ENCODE measurements around the gene TRPV4. TPM values are rescaled to one million over a fixed set of nuclear protein-coding genes. Genes with fewer than 3 reads are reported as not detected.
A peak's percentile ranks its signal among the peaks of the same experiment; 100 is the strongest.
"Not testable (repeated sequence)": the region's sequence is repeated elsewhere in the genome, so short reads cannot be mapped to it uniquely, and the experiment has no call there.

The TRPV4 gene
- total RNA-seq, 1 experiment from 2014 or later = 0.16 TPM

DNA sequence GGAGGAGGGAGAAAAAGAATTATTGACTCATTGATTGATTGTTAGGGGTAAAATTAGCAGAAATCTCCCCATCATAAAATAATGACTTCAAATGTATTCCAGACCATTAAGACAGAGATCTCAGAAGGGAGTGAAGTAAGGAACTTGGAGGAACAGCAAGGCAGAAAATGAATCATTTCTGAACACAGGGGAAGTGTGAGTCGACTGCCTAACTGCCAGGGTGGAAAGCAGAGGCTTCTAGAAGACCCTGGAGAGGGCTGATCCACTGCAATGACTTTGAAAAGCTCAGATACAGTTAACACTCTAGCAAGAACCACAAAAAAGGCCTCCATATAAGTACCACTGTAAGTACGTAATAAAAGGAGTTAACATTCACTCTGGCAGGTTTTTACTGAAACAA lies 37.5 kb upstream of the TRPV4 start:
- Histone ChIP-seq H3K36me3 (peaks cover 15% of the 10 kb centered on the region), H3K4me1 (replicated peaks) (peaks cover 16% of the 10 kb centered on the region), H3K27me3 (replicated peaks) (no peaks in the 10 kb centered on the region), H3K9me3 (replicated peaks) (no peaks in the 10 kb centered on the region), H3K27ac (no peak overlapping the region), H3K4me3 (no peak overlapping the region)
- no peak for DNase-seq (ENCODE audit: low read depth in 1 of 2, low spot score in 2 of 2)

DNA sequence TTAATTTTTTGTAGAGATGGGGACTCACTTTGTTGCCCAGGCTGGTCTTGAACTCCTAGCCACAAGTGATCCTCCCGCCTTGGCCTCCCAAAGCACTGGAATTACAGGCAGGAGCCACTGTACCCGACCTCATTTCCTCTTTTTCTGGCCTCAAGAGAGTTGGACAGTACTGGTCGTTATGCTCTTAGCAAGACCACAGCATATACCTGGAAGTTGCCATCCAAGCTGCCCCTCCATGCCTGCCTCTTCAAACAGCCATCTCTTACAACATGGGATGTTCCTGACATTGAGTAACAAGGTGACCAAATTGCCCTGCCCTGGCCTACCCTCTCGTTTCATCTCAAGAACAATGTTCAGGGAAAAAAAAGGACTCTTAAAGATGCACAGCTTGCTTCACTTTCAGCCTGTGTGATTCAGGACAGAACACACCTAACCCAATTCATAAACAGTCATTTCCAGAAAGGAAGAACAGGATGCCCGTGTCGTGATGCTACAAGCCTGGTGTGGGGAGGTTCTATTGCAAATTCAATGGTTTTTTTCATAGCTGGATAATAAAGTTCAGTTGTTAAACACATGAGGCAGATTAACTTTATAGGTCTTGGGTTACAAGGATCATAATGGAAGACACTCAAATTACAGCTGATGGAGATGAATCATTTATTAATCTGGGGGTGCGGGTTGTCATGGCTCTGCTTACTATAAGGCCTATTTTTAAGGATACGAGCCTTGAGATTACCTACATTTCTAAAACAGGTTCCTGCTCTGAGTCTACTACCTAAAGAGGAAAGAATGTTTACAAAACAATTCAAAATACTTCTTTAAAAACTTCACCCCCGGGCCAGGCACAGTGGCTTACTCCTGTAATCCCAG lies 35.2 kb upstream of the TRPV4 start:
- no peak overlapping the region for H3K4me3 ChIP-seq
- no peak overlapping the region for H3K27ac ChIP-seq
- no peaks in the 10 kb centered on the region for H3K27me3 ChIP-seq (replicated peaks)
- DNase-seq (ENCODE audit: low read depth in 1 of 2, low spot score in 2 of 2) = no peak
- H3K9me3 ChIP-seq (replicated peaks) = no peaks in the 10 kb centered on the region
- peaks cover 25% of the 10 kb centered on the region for H3K4me1 ChIP-seq (replicated peaks)
- H3K36me3 ChIP-seq = peaks cover 9% of the 10 kb centered on the region

DNA sequence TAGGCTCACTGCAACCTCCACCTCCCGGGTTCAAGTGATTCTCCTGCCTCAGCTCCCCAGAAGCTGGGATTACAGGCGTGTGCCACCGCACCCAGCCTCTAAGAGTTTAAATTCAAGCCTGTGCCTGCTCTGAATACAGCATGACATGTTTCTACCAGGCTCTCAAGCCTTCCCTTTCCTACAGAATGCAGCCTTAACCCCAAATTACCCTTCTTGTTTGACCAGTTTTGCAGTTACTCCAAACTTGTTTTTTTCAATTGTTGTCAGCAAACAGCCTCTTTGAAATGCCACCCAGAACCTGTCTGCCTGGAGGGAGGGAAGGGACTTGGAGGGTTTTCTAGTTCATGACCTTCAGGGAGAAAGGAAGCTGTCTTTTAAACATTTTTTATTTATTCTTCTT lies 31.7 kb upstream of the TRPV4 start:
- peak in 1 of 2 experiments; percentile 26 for DNase-seq (ENCODE audit: low read depth in 1 of 2, low spot score in 2 of 2)
- H3K36me3 ChIP-seq = peaks cover 11% of the 10 kb centered on the region
- H3K27ac ChIP-seq = no peak overlapping the region
- H3K4me1 ChIP-seq (replicated peaks) = peaks cover 21% of the 10 kb centered on the region
- no peaks in the 10 kb centered on the region for H3K9me3 ChIP-seq (replicated peaks)
- H3K4me3 ChIP-seq = no peak overlapping the region
- H3K27me3 ChIP-seq (replicated peaks) = no peaks in the 10 kb centered on the region

DNA sequence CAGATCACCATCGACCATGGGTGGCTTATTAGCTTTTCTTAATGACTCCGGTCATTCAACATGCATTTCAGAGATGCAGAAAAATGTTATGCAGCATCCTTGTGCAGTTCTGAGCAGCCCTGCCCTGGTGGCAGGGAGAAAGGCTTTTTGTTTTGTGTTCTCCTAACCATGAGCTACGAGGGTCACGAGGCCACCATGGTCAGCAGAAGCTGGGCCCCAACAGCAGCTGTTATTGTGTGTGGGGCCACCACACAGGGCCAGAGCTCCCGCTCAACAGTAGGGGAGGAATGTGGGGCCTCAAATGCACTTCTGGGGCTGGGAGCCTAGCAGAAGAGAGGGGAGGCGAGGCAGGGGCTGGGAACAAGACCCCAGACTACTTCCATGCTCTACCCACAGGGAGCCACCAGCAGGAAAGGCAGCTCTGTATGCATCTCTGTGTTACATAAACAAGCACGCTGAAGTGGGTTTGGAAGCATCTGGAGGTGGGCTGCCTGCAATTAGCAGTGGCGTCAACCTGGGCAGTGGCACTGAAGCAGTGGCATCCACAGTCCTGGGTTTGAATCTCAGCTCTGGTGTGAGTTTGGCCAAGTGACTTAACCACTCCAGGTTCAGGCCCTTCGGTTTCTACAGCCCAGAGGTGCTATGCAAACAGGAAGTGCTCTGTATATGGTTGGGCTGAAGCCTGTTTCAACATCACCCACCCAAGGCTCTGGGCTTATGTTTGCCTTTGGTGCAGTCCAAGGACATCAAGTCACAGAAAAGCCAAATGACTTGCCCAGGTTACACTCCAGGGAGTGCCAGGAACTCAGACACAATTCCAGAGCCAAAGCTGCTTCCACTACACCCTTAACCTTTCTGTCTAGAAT lies 30.9 kb upstream of the TRPV4 start:
- Histone ChIP-seq H3K27me3 (replicated peaks) (no peaks in the 10 kb centered on the region), H3K4me1 (replicated peaks) (peaks cover 23% of the 10 kb centered on the region), H3K4me3 (no peak overlapping the region), H3K27ac (0 out of 2 replicates have a peak overlapping the region, but pooled peaks have one; percentile 18), H3K9me3 (replicated peaks) (no peaks in the 10 kb centered on the region), H3K36me3 (peaks cover 11% of the 10 kb centered on the region)
- peak in 1 of 2 experiments; percentile 17 for DNase-seq (ENCODE audit: low read depth in 1 of 2, low spot score in 2 of 2)

DNA sequence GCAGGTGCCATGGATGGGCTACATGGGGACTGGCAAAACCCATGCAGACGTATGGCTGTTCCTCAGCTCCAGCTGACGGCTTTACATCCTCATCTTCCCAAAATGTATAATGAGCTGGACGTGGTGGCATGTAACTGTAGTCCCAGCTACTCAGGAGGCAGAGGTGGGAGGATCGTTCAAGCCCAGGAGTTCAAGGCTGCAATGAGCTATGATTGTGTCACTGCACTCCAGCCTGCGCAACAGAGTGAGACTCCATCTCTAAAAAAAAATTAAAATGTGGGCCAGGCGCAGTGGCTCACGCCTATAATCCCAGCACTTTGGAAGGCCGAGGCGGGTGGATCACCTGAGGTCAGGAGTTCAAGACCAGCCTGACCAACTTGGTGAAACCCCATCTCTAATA lies 29.3 kb upstream of the TRPV4 start:
- not testable (repeated sequence) for H3K9me3 ChIP-seq (replicated peaks); DNase-seq (ENCODE audit: low read depth in 1 of 2, low spot score in 2 of 2); H3K4me3 ChIP-seq; H3K27me3 ChIP-seq (replicated peaks); H3K27ac ChIP-seq
- H3K36me3 ChIP-seq = peaks cover 23% of the 10 kb centered on the region
- peaks cover 31% of the 10 kb centered on the region for H3K4me1 ChIP-seq (replicated peaks)

DNA sequence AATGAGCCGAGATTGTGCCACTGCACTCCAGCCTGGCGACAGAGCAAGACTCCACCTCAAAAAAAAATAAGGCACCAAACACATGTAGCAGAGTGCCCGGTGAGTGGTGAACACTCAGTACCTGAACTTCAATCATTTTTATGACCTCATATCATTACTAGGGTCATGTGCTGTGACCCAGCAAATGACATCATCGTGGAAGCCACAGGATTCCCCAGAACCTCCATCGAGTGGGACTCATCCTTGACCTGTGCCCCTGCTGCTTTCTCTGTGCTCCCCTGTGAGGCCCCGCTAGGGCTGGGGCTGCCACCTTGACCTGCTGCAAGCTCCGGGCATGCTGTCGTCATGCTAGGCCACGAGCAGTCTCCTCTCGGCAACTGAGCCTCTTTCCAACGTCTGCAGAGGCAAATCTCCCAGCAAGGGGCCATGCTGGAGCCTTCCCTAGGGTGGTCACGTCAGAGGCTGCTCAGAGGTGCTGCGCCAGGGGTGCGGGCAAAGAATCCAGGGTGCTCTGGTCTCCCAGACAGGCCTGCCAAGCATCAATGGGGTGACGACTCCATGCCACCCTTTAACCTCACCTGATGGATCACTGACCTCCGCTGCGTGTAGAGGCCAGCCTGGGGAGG lies 28.6 kb upstream of the TRPV4 start:
- H3K36me3 ChIP-seq = peaks cover 30% of the 10 kb centered on the region
- H3K9me3 ChIP-seq (replicated peaks) = no peaks in the 10 kb centered on the region
- no peak overlapping the region for H3K27ac ChIP-seq
- no peak overlapping the region for H3K4me3 ChIP-seq
- no peak for DNase-seq (ENCODE audit: low read depth in 1 of 2, low spot score in 2 of 2)
- H3K27me3 ChIP-seq (replicated peaks) = no peaks in the 10 kb centered on the region
- H3K4me1 ChIP-seq (replicated peaks) = peaks cover 31% of the 10 kb centered on the region

DNA sequence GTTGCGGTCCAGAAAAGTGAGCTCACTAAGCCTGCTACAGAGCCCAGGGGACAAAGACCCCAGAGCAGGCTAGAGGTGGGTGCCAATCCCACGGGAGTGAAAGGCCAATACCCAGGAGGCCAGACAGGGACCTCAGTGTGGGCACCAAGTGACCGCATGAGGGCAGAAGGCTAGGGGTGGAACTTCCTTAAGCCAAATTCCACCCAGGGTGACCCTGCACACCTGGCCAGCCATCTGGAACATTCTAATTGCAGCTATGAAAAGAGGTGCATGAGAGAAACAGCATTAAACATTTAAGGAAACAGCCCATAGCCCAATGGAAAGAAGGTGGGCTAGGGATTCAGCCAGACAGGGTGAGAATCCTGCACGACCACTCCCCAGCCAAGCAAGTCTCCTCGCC lies 27.8 kb upstream of the TRPV4 start:
- Histone ChIP-seq H3K9me3 (replicated peaks) (no peaks in the 10 kb centered on the region), H3K4me3 (no peak overlapping the region), H3K36me3 (peaks cover 35% of the 10 kb centered on the region), H3K27me3 (replicated peaks) (no peaks in the 10 kb centered on the region), H3K27ac (no peak overlapping the region), H3K4me1 (replicated peaks) (peaks cover 31% of the 10 kb centered on the region)
- DNase-seq (ENCODE audit: low read depth in 1 of 2, low spot score in 2 of 2) = no peak

DNA sequence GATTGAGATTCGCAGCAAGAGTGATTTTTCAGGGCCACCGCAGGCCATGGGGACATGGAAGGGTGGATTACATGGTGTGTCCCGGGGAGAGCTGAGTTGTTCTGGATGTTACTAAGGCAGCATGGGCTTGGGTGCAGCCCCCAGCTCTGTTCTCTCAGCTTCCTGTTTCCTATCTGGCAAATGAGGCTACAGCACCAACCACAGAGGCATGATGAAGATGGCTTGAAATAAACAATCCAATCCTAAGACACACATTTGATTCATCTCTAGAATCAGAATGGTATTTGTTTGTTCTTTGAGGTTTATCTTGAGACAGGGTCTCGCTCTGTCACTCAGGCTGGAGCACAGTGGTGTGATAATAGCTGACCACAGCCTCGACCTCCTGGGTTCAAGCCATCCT lies 25.6 kb upstream of the TRPV4 start:
- Histone ChIP-seq H3K27me3 (replicated peaks) (no peaks in the 10 kb centered on the region), H3K4me3 (no peak overlapping the region), H3K9me3 (replicated peaks) (no peaks in the 10 kb centered on the region), H3K4me1 (replicated peaks) (peaks cover 14% of the 10 kb centered on the region), H3K36me3 (peaks cover 51% of the 10 kb centered on the region), H3K27ac (no peak overlapping the region)
- DNase-seq (ENCODE audit: low read depth in 1 of 2, low spot score in 2 of 2) = peak in 1 of 2 experiments; percentile 52

DNA sequence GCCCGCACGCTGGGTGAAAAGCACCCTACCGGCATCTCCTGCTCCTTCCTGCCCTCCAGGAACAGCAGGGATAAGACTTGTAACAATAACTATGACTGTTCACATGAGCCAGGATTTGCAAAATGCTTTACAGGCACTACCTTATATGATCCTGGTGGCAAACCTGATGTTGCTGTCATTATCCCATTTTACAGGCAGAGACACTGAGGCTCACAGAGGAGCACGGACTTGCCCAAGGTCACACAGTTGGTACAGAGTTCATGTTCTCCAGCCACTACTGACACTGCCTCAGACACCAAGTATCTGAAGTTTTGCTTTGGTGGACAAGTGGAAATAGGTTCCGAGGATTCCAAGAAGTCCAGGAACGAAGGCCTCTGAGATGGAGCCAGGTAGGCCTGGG lies 24.5 kb upstream of the TRPV4 start:
- no peaks in the 10 kb centered on the region for H3K9me3 ChIP-seq (replicated peaks)
- H3K36me3 ChIP-seq = peaks cover 54% of the 10 kb centered on the region
- no peak overlapping the region for H3K27ac ChIP-seq
- no peaks in the 10 kb centered on the region for H3K27me3 ChIP-seq (replicated peaks)
- no peak for DNase-seq (ENCODE audit: low read depth in 1 of 2, low spot score in 2 of 2)
- H3K4me1 ChIP-seq (replicated peaks) = peaks cover 10% of the 10 kb centered on the region
- no peak overlapping the region for H3K4me3 ChIP-seq

DNA sequence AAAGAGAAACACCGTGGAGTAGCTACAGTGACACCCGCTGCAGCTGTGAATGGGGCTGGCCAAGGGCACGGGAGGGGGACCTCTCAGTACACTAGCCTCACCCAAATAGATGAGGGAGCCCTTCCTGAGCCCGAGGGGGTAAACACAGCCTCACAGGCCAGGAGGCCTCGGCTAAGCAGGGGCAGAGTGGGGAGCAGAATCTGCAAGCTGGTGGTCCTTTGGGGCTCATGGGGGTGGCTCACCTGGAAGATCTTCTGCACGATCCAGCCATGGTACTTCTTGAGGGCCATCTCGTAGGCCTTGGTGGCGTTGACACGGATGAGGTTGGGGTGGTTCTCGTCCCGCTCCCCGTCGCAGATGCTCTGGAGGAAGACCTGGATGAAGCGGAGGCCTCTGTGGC lies 22.2 kb upstream of the TRPV4 start:
- H3K4me1 ChIP-seq (replicated peaks) = peaks cover 10% of the 10 kb centered on the region
- DNase-seq (ENCODE audit: low read depth in 1 of 2, low spot score in 2 of 2) = no peak
- H3K4me3 ChIP-seq = no peak overlapping the region
- H3K9me3 ChIP-seq (replicated peaks) = no peaks in the 10 kb centered on the region
- no peak overlapping the region for H3K27ac ChIP-seq
- H3K27me3 ChIP-seq (replicated peaks) = no peaks in the 10 kb centered on the region
- H3K36me3 ChIP-seq = peaks cover 47% of the 10 kb centered on the region

DNA sequence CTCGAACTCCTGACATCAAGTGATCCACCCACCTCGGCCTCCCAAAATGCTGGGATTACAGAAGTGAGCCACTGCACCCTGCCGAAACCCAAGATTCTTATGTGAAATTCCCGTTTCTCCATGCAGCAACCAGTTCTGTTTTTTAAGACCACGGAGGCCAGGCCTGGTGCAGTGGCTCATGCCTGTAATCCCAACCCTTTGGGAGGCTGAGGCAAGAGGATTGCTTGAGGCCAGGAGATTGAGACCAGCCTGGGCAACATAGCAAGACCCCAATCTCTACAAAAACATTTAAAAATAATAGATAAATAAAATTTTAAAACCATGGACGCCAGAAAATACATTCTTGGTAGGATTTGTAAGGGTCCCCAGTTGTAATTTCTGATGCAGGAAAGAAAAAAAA lies 17.3 kb upstream of the TRPV4 start:
- not testable (repeated sequence) for H3K27me3 ChIP-seq (replicated peaks); H3K9me3 ChIP-seq (replicated peaks); DNase-seq (ENCODE audit: low read depth in 1 of 2, low spot score in 2 of 2); H3K4me1 ChIP-seq (replicated peaks); H3K27ac ChIP-seq; H3K4me3 ChIP-seq
- peaks cover 19% of the 10 kb centered on the region for H3K36me3 ChIP-seq

DNA sequence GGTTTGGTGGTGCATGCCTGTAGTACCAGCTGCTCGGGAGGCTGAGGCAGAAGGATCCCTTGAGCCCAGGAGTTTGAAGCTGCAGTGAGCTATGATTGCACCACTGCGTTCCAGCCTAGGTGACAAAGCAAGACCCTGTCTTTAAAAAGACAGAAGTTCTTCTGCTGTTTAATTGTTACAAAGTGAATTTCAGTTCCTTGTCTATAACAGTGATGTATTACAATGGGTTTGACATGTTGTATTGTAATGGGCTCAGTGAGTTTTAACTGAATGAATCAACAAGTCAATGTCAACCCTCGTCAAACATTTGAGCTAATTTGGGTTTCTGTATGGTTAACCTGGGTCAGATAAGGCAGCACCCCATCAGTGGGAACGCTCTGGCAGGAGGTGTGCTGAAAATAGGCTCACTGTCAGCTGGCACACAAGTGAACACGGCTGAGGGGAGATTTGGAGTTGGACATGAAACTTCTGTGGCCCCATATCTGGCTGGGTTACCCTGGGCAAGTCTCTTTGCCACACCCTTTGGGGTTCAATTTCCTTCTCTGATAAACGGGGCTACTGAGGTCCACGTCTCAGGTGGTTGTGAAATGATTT lies 14.0 kb upstream of the TRPV4 start:
- peaks cover 6% of the 10 kb centered on the region for H3K4me1 ChIP-seq (replicated peaks)
- no peak for DNase-seq (ENCODE audit: low read depth in 1 of 2, low spot score in 2 of 2)
- H3K4me3 ChIP-seq = no peak overlapping the region
- H3K36me3 ChIP-seq = no peaks in the 10 kb centered on the region
- no peaks in the 10 kb centered on the region for H3K27me3 ChIP-seq (replicated peaks)
- H3K27ac ChIP-seq = no peak overlapping the region
- no peaks in the 10 kb centered on the region for H3K9me3 ChIP-seq (replicated peaks)

DNA sequence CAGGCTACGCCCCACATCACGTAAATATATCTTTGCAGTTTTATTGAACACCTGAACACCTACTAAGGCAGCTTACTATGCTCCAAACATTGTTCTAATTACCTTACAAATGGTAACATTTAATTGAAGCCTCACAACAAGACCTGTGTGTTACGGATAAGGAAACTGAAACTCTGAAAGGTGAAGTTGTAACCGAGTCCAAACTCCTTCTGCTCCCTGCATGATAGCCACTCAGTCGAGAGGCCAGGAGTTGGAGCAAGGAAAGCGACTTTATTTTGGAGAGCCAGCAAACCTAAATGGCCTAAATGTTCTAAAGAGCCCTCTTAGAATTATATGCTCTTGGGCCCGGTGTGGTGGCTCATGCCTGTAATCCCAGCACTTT lies 12.6 kb upstream of the TRPV4 start:
- no peak overlapping the region; the same call in 1 of the 2 replicates for H3K4me3 ChIP-seq
- no peak for DNase-seq (ENCODE audit: low read depth in 1 of 2, low spot score in 2 of 2)

More for the DNA sequence above, 12.6 kb upstream of the TRPV4 start:
- peaks cover 6% of the 10 kb centered on the region for H3K4me1 ChIP-seq (replicated peaks)
- H3K27me3 ChIP-seq (replicated peaks) = no peaks in the 10 kb centered on the region
- H3K27ac ChIP-seq = no peak overlapping the region
- no peaks in the 10 kb centered on the region for H3K9me3 ChIP-seq (replicated peaks)
- H3K36me3 ChIP-seq = no peaks in the 10 kb centered on the region

All from SJSA1 (cell line).